ENCODE measurements around the gene MEG3.

DNA sequence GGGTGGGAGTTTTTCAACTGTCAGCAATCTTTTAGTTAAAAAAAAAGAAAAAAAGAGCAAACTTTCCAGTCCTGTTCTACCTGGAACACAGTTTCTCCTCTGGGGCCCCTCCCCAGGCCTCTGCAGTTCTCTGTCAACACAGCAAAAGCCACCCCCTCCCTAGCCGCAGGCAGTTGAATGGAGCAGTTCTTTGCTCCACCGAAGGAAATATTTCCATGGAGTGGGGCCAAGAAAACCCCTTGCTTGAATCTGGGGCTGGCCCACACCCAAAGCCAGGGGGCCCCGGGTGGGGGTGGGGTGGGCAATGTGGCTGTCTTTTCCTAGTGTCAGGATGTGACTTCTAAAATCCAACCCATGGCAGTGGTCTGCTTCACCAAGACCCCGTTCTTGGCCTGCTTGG, 5.0 kb upstream of the MEG3 start:
- TF ChIP-seq, protein P1, sequence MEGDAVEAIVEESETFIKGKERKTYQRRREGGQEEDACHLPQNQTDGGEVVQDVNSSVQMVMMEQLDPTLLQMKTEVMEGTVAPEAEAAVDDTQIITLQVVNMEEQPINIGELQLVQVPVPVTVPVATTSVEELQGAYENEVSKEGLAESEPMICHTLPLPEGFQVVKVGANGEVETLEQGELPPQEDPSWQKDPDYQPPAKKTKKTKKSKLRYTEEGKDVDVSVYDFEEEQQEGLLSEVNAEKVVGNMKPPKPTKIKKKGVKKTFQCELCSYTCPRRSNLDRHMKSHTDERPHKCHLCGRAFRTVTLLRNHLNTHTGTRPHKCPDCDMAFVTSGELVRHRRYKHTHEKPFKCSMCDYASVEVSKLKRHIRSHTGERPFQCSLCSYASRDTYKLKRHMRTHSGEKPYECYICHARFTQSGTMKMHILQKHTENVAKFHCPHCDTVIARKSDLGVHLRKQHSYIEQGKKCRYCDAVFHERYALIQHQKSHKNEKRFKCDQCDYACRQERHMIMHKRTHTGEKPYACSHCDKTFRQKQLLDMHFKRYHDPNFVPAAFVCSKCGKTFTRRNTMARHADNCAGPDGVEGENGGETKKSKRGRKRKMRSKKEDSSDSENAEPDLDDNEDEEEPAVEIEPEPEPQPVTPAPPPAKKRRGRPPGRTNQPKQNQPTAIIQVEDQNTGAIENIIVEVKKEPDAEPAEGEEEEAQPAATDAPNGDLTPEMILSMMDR (IDR thresholded peaks at IDR 0.05), result no peak
- TF ChIP-seq POLR2A (IDR thresholded peaks at IDR 0.05), result no peak

Data from lower leg skin (tissue), 3 donors.